ENCODE results near the gene ADAM22.

ADAM22 gene

DNA sequence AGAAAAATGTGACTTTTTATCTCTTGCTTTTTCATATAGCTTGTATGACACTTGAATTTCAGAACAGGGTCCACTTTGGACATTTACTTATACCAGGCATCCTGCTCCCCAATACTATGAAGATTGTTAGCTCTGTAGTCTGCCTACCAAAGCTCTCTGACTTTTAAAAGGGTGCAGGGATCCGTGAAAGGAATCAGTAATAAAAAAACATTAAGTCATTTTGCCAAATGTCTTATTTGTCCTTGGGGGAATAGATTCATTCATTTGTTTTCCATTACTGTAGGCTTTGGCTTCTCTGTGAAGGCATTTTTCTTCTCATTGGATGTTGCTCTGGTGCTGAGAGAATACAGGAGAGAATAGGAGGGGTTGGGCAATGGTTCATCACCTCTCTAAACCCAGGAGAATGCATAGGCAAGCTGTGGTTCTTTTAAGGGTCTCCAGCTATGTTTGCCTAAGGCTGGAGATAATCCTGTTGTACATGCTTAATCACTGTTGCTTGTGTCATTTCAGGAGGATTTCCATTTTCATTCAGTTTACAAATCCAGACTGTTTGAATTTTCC lies 182.3 kb downstream of the ADAM22 start:
- Histone ChIP-seq H3K4me3 (ENCODE audit: low read length) (no peak overlapping the region), H3K36me3 (ENCODE audit: control insufficient read depth, insufficient read depth, low read length) (no peaks in the 10 kb centered on the region), H3K4me1 (ENCODE audit: control insufficient read depth, insufficient read depth, low read length) (no peaks in the 10 kb centered on the region), H3K9me3 (ENCODE audit: control insufficient read depth, low read length) (no peaks in the 10 kb centered on the region), H3K9ac (ENCODE audit: low read length) (no peak overlapping the region), H3K27me3 (ENCODE audit: control insufficient read depth, insufficient read depth, low read length) (no peaks in the 10 kb centered on the region)

- no peak overlapping the region for H3K9ac ChIP-seq (ENCODE audit: low read length)
- no peaks in the 10 kb centered on the region for H3K27me3 ChIP-seq (ENCODE audit: control insufficient read depth, insufficient read depth, low read length)
- no peak overlapping the region for H3K4me3 ChIP-seq (ENCODE audit: low read length)
- no peaks in the 10 kb centered on the region for H3K4me1 ChIP-seq (ENCODE audit: control insufficient read depth, insufficient read depth, low read length)
- H3K36me3 ChIP-seq (ENCODE audit: control insufficient read depth, insufficient read depth, low read length), result no peaks in the 10 kb centered on the region
- no peaks in the 10 kb centered on the region for H3K9me3 ChIP-seq (ENCODE audit: control insufficient read depth, low read length)
These were observed 183.3 kb downstream of the ADAM22 start for GRCh38 chr7:88117325-88117724.

GRCh38 chr7:88121335-88121734 lies 187.3 kb downstream of the ADAM22 start:
- Histone ChIP-seq H3K36me3 (ENCODE audit: control insufficient read depth, insufficient read depth, low read length) (no peaks in the 10 kb centered on the region), H3K4me1 (ENCODE audit: control insufficient read depth, insufficient read depth, low read length) (no peaks in the 10 kb centered on the region), H3K27me3 (ENCODE audit: control insufficient read depth, insufficient read depth, low read length) (no peaks in the 10 kb centered on the region), H3K9me3 (ENCODE audit: control insufficient read depth, low read length) (no peaks in the 10 kb centered on the region), H3K4me3 (ENCODE audit: low read length) (no peak overlapping the region), H3K9ac (ENCODE audit: low read length) (no peak overlapping the region)

DNA sequence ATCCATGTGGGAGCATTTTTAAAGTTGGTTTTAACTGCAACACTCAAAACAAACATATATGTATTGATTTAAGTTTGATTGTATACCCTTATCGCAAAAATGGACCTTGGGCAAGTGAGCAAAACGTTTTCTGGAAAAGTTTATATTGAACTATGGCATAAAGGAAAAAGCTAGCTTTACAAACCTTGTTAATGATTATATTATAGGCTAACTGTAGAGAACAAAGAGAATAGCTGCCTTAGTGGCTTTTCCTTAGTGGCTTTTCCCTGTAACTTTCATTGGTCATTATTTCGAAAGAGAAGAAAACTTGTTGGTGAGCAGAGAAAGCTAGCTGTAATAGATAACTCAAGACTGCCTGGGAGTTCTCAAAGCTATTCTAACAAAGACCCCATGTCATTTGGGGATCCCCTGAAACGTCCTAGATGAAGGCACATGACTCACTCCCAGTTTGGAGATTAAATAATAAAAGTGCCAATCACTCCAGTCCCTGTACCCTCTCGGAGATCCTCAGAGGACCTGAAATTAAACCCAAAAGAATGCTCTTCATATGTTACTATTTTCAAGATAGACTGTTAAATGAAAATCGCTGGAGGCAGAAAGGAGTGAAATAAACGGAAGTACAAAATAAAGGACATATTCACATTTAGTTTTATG lies 193.7 kb downstream of the ADAM22 start:
- Histone ChIP-seq H3K4me1 (ENCODE audit: control insufficient read depth, insufficient read depth, low read length) (no peaks in the 10 kb centered on the region), H3K9ac (ENCODE audit: low read length) (no peak overlapping the region), H3K4me3 (ENCODE audit: low read length) (no peak overlapping the region), H3K27me3 (ENCODE audit: control insufficient read depth, insufficient read depth, low read length) (no peaks in the 10 kb centered on the region), H3K9me3 (ENCODE audit: control insufficient read depth, low read length) (no peaks in the 10 kb centered on the region), H3K36me3 (ENCODE audit: control insufficient read depth, insufficient read depth, low read length) (no peaks in the 10 kb centered on the region)

GRCh38 chr7:88132725-88133124 lies 198.7 kb downstream of the ADAM22 start:
- Histone ChIP-seq H3K9me3 (ENCODE audit: control insufficient read depth, low read length) (no peaks in the 10 kb centered on the region), H3K4me1 (ENCODE audit: control insufficient read depth, insufficient read depth, low read length) (no peaks in the 10 kb centered on the region), H3K27me3 (ENCODE audit: control insufficient read depth, insufficient read depth, low read length) (no peaks in the 10 kb centered on the region), H3K4me3 (ENCODE audit: low read length) (no peak overlapping the region), H3K9ac (ENCODE audit: low read length) (no peak overlapping the region), H3K36me3 (ENCODE audit: control insufficient read depth, insufficient read depth, low read length) (no peaks in the 10 kb centered on the region)

GRCh38 chr7:88140947-88141346 lies 206.9 kb downstream of the ADAM22 start:
- no peak overlapping the region for H3K9ac ChIP-seq (ENCODE audit: low read length)
- H3K4me1 ChIP-seq (ENCODE audit: control insufficient read depth, insufficient read depth, low read length), result no peaks in the 10 kb centered on the region
- no peaks in the 10 kb centered on the region for H3K9me3 ChIP-seq (ENCODE audit: control insufficient read depth, low read length)
- H3K27me3 ChIP-seq (ENCODE audit: control insufficient read depth, insufficient read depth, low read length), result no peaks in the 10 kb centered on the region
- H3K4me3 ChIP-seq (ENCODE audit: low read length), result no peak overlapping the region
- no peaks in the 10 kb centered on the region for H3K36me3 ChIP-seq (ENCODE audit: control insufficient read depth, insufficient read depth, low read length)

- no peaks in the 10 kb centered on the region for H3K9me3 ChIP-seq (ENCODE audit: control insufficient read depth, low read length)
- H3K4me1 ChIP-seq (ENCODE audit: control insufficient read depth, insufficient read depth, low read length), result no peaks in the 10 kb centered on the region
- H3K9ac ChIP-seq (ENCODE audit: low read length), result no peak overlapping the region
- no peak overlapping the region for H3K4me3 ChIP-seq (ENCODE audit: low read length)
- no peaks in the 10 kb centered on the region for H3K36me3 ChIP-seq (ENCODE audit: control insufficient read depth, insufficient read depth, low read length)
- no peaks in the 10 kb centered on the region for H3K27me3 ChIP-seq (ENCODE audit: control insufficient read depth, insufficient read depth, low read length)
These were observed 207.4 kb downstream of the ADAM22 start for GRCh38 chr7:88141479-88141878.

GRCh38 chr7:88141953-88142352 lies 207.9 kb downstream of the ADAM22 start:
- Histone ChIP-seq H3K36me3 (ENCODE audit: control insufficient read depth, insufficient read depth, low read length) (no peaks in the 10 kb centered on the region), H3K9me3 (ENCODE audit: control insufficient read depth, low read length) (no peaks in the 10 kb centered on the region), H3K4me1 (ENCODE audit: control insufficient read depth, insufficient read depth, low read length) (no peaks in the 10 kb centered on the region), H3K4me3 (ENCODE audit: low read length) (no peak overlapping the region), H3K27me3 (ENCODE audit: control insufficient read depth, insufficient read depth, low read length) (no peaks in the 10 kb centered on the region), H3K9ac (ENCODE audit: low read length) (no peak overlapping the region)

DNA sequence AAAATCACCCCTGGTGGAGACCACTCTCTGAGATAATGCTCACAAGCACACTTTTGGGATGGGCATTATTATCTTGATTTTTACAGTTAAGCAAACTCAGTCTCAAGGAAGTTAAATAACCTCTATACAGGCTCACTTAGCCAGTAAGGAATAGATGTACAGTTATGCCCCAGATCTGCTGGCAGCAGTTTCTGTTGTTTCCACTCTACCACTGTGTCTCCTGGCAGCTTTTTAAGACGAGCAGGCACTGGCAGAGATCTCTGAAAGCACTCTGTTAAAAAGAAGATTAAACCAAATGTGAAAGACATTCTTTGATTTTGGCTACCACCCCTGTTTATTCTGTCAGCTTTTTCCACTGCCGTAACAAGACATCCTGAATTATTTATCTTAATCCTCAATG lies 212.6 kb downstream of the ADAM22 start:
- H3K9me3 ChIP-seq (ENCODE audit: control insufficient read depth, low read length), result no peaks in the 10 kb centered on the region

DNA sequence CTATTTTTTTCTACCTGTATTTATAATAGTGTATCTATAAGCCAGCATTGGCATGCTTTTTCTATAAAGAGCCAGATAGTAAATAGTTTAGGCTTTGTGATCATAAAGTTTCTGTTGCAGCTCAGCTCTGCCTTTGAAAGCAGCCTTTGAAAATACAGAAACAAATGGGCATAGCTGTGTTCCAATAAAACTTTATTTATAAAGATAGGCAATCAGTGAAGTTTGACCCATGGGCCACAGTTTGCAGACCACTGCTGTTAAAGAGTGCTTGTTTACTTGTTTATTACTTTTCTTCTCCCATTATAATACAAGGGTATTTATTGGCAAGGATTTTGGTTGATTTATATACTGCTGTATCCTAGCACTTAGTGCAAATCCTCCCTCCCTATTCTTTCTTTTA lies 213.3 kb downstream of the ADAM22 start:
- Histone ChIP-seq H3K27me3 (ENCODE audit: control insufficient read depth, insufficient read depth, low read length) (no peaks in the 10 kb centered on the region), H3K9ac (ENCODE audit: low read length) (no peak overlapping the region), H3K36me3 (ENCODE audit: control insufficient read depth, insufficient read depth, low read length) (no peaks in the 10 kb centered on the region), H3K9me3 (ENCODE audit: control insufficient read depth, low read length) (no peaks in the 10 kb centered on the region), H3K4me3 (ENCODE audit: low read length) (no peak overlapping the region), H3K4me1 (ENCODE audit: control insufficient read depth, insufficient read depth, low read length) (no peaks in the 10 kb centered on the region)

More for the DNA sequence above, 212.6 kb downstream of the ADAM22 start:
- no peaks in the 10 kb centered on the region for H3K36me3 ChIP-seq (ENCODE audit: control insufficient read depth, insufficient read depth, low read length)
- no peaks in the 10 kb centered on the region for H3K27me3 ChIP-seq (ENCODE audit: control insufficient read depth, insufficient read depth, low read length)
- H3K4me1 ChIP-seq (ENCODE audit: control insufficient read depth, insufficient read depth, low read length), result no peaks in the 10 kb centered on the region
- H3K9ac ChIP-seq (ENCODE audit: low read length), result no peak overlapping the region
- no peak overlapping the region for H3K4me3 ChIP-seq (ENCODE audit: low read length)

DNA sequence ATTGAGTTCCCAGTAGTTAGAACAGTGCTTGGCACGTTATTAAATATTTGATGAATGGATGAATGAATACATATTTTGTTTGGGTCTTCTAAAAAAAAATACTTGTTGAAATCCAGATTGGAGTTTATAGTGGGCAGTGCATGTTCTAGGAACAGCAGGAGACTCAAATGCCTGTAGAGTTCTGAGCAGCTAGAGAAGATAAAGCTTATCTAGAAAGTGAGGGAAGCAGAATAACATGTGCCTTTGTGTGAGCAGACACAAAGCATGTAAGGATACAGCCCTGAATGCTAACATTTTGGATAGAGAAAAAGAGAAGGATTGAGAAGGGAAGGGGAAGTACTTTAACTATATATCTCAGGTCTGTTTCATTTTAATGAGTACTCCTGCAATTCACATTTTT lies 213.9 kb downstream of the ADAM22 start:
- no peaks in the 10 kb centered on the region for H3K27me3 ChIP-seq (ENCODE audit: control insufficient read depth, insufficient read depth, low read length)
- no peaks in the 10 kb centered on the region for H3K9me3 ChIP-seq (ENCODE audit: control insufficient read depth, low read length)
- H3K9ac ChIP-seq (ENCODE audit: low read length), result no peak overlapping the region
- no peaks in the 10 kb centered on the region for H3K36me3 ChIP-seq (ENCODE audit: control insufficient read depth, insufficient read depth, low read length)
- H3K4me1 ChIP-seq (ENCODE audit: control insufficient read depth, insufficient read depth, low read length), result no peaks in the 10 kb centered on the region
- no peak overlapping the region for H3K4me3 ChIP-seq (ENCODE audit: low read length)

DNA sequence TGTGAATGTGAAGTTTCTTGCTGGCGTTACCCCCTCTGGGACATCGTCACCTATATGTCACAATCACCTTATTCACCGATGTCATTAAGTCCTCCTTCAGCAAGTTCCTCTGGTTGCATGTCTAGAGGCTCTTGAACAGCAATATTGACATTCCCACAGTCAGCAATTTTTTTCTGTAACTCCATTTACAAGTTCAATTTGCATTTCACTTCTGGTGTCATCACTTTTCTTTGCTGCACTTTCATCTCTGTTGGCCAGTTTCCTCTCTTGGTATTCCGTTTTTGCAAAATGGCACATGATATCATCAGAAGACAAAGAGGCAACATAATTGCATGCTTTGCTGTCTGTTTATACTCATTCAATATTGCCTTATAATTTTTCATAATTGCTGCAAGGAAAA lies 216.0 kb downstream of the ADAM22 start:
- H3K4me3 ChIP-seq (ENCODE audit: low read length), result no peak overlapping the region
- no peak overlapping the region for H3K9ac ChIP-seq (ENCODE audit: low read length)
- H3K36me3 ChIP-seq (ENCODE audit: control insufficient read depth, insufficient read depth, low read length), result no peaks in the 10 kb centered on the region
- no peaks in the 10 kb centered on the region for H3K27me3 ChIP-seq (ENCODE audit: control insufficient read depth, insufficient read depth, low read length)
- H3K4me1 ChIP-seq (ENCODE audit: control insufficient read depth, insufficient read depth, low read length), result no peaks in the 10 kb centered on the region
- H3K9me3 ChIP-seq (ENCODE audit: control insufficient read depth, low read length), result no peaks in the 10 kb centered on the region

All from mucosa of stomach (tissue), 1 donor.